Mesenchymal stem cell (in vitro differentiated cells and primary cell): Measurements from ENCODE around the gene DPF3.

Experiments
- DNase-seq: peaks from one replicate; pipeline ENCODE4 v3.0.0-alpha.2; 2013
- H2AFZ ChIP-seq: one replicate; pipeline ENCODE4 v1.6.1; 2013; ENCODE audit warnings: low read depth, mild to moderate bottlenecking, control low read depth, inconsistent platforms, low read length, moderate library complexity
- H2AK5ac ChIP-seq: 2 replicates; pipeline ENCODE4 v1.6.1; 2013; ENCODE audit warnings: low read length, moderate library complexity, mild to moderate bottlenecking, inconsistent platforms; ENCODE audit not compliant: severe bottlenecking
- H2BK120ac ChIP-seq: one replicate; pipeline ENCODE4 v1.6.1; 2013; ENCODE audit warnings: low read depth, mild to moderate bottlenecking, inconsistent platforms, low read length, moderate library complexity
- H2BK12ac ChIP-seq, 2 experiments: one replicate each; pipeline ENCODE4 v1.6.1; 2013; ENCODE audit warnings: inconsistent platforms in 2 of 2, low read length in 2 of 2, mild to moderate bottlenecking in 2 of 2, moderate library complexity in 2 of 2, control low read depth in 1 of 2
- H2BK15ac ChIP-seq: one replicate; pipeline ENCODE4 v1.6.1; 2013; ENCODE audit warnings: mild to moderate bottlenecking, low read depth, inconsistent platforms; ENCODE audit not compliant: poor library complexity, severe bottlenecking
- H2BK5ac ChIP-seq: 2 replicates; pipeline ENCODE4 v1.6.1; 2013; ENCODE audit warnings: low read depth, mild to moderate bottlenecking, low read length, control low read depth, inconsistent platforms; ENCODE audit not compliant: poor library complexity, severe bottlenecking
- H3K14ac ChIP-seq, 2 experiments: one replicate each; pipeline ENCODE4 v1.6.1; 2013; ENCODE audit warnings: inconsistent platforms in 2 of 2, low read length in 2 of 2, control low read depth in 1 of 2, mild to moderate bottlenecking in 1 of 2, moderate library complexity in 1 of 2
- H3K18ac ChIP-seq, 2 experiments: one replicate each; pipeline ENCODE4 v1.6.1; 2013; ENCODE audit warnings: inconsistent platforms in 2 of 2, low read length in 2 of 2, control low read depth in 1 of 2, low read depth in 1 of 2, mild to moderate bottlenecking in 1 of 2
- H3K23ac ChIP-seq, 2 experiments: one replicate each; pipeline ENCODE4 v1.6.1; 2013; ENCODE audit warnings: inconsistent platforms in 2 of 2, low read length in 2 of 2, mild to moderate bottlenecking in 2 of 2, moderate library complexity in 2 of 2, control low read depth in 1 of 2
- H3K27ac ChIP-seq: 2 replicates; pipeline ENCODE4 v1.5.1; 2013; ENCODE audit warnings: mild to moderate bottlenecking, moderate library complexity, low read length, control low read depth, inconsistent platforms; ENCODE audit not compliant: poor library complexity, severe bottlenecking
- H3K27me3 ChIP-seq, 2 experiments: 2 replicates each; pipeline versions ENCODE4 v1.6.1 to v1.7.0; 2013; ENCODE audit warnings: low read length in 2 of 2, mild to moderate bottlenecking in 2 of 2, moderate library complexity in 2 of 2, control low read depth in 1 of 2, inconsistent platforms in 1 of 2; ENCODE audit not compliant: control insufficient read depth in 1 of 2, insufficient read depth in 1 of 2
- H3K36me3 ChIP-seq, 2 experiments: 2 replicates each; pipeline versions ENCODE4 v1.6.1 to v1.7.0; 2013; ENCODE audit warnings: low read length in 2 of 2, control low read depth in 1 of 2, inconsistent platforms in 1 of 2, low read depth in 1 of 2, mild to moderate bottlenecking in 1 of 2; ENCODE audit not compliant: insufficient read depth in 2 of 2, control insufficient read depth in 1 of 2
- H3K4ac ChIP-seq, 2 experiments: one replicate each; pipeline ENCODE4 v1.6.1; 2013; ENCODE audit warnings: inconsistent platforms in 2 of 2, low read length in 2 of 2, mild to moderate bottlenecking in 2 of 2, moderate library complexity in 2 of 2, control low read depth in 1 of 2, low read depth in 1 of 2
- H3K4me1 ChIP-seq: 2 replicates; pipeline ENCODE4 v1.6.1; 2013; ENCODE audit warnings: low read depth, low read length, control low read depth; ENCODE audit not compliant: control insufficient read depth, insufficient read depth
- H3K4me2 ChIP-seq: 2 replicates; pipeline ENCODE4 v1.6.1; 2013; ENCODE audit warnings: low read length, mild to moderate bottlenecking, inconsistent platforms; ENCODE audit not compliant: poor library complexity, severe bottlenecking
- H3K4me3 ChIP-seq, 2 experiments: 2 replicates each; pipeline versions ENCODE4 v1.5.1 to v1.7.0; 2013; ENCODE audit warnings: low read length in 2 of 2, mild to moderate bottlenecking in 2 of 2, control low read depth in 1 of 2, low read depth in 1 of 2; ENCODE audit not compliant: insufficient read depth in 1 of 2
- H3K79me1 ChIP-seq: replicated peaks from 2 replicates; pipeline ENCODE4 v1.6.1; 2013; ENCODE audit warnings: mild to moderate bottlenecking, control low read depth, low read length, inconsistent platforms; ENCODE audit not compliant: poor library complexity, severe bottlenecking
- H3K9ac ChIP-seq: 2 replicates; pipeline ENCODE4 v1.7.0; 2013; ENCODE audit warnings: mild to moderate bottlenecking, low read length, moderate library complexity
- H3K9me3 ChIP-seq: 2 replicates; pipeline ENCODE4 v1.7.0; 2013; ENCODE audit warnings: mild to moderate bottlenecking, low read length; ENCODE audit not compliant: control insufficient read depth
- H4K8ac ChIP-seq: one replicate; pipeline ENCODE4 v1.6.1; 2013; ENCODE audit warnings: inconsistent platforms, mild to moderate bottlenecking, low read length, moderate library complexity
- H4K91ac ChIP-seq: one replicate; pipeline ENCODE4 v1.6.1; 2013; ENCODE audit warnings: mild to moderate bottlenecking, low read length, inconsistent platforms
- WGBS: methylation state at CpG from one replicate; pipeline ENCODE4 v1.1.7; 2013; ENCODE audit warnings: mixed read lengths; 5-methylcytosine and 5-hydroxymethylcytosine counted together

Gene DPF3

GRCh38 chr14:72634691-72635616 is 258.9 kb downstream of the DPF3 start:
- DNase-seq = no peak
- Histone ChIP-seq H4K8ac (no peak overlapping the region), H2AK5ac (no peak overlapping the region), H3K4ac (no peak overlapping the region), H3K79me1 (no peaks in the 10 kb centered on the region), H3K14ac (no peak overlapping the region), H3K18ac (no peak overlapping the region), H2BK15ac (no peak overlapping the region), H3K36me3 (no peaks in the 10 kb centered on the region), H3K9ac (no peak overlapping the region), H2AFZ (no peak overlapping the region), H3K27me3 (no peaks in the 10 kb centered on the region), H3K4me1 (peaks cover 3% of the 10 kb centered on the region), H4K91ac (no peak overlapping the region), H3K4me2 (no peak overlapping the region), H3K23ac (no peak overlapping the region), H2BK5ac (no peak overlapping the region), H3K27ac (no peak overlapping the region), H3K9me3 (peaks cover 7% of the 10 kb centered on the region), H2BK120ac (no peak overlapping the region), H3K4me3 (no peak overlapping the region), H2BK12ac (peak overlapping the region in 1 of 2 experiments; percentile 35)
- 92% methylated on average over 3 of the region's 4 CpGs for WGBS

GRCh38 chr14:72633551-72633950 is 260.4 kb downstream of the DPF3 start:
- 88% methylated on average over 5 of the region's 5 CpGs for WGBS
- no peak overlapping the region for H3K27ac ChIP-seq
- H2BK15ac ChIP-seq = no peak overlapping the region
- H3K9me3 ChIP-seq = no peaks in the 10 kb centered on the region
- peaks cover 5% of the 10 kb centered on the region for H3K4me1 ChIP-seq
- H3K4ac ChIP-seq = no peak overlapping the region
- H3K9ac ChIP-seq = no peak overlapping the region
- no peak for DNase-seq
- no peak overlapping the region for H2BK12ac ChIP-seq
- H3K36me3 ChIP-seq = no peaks in the 10 kb centered on the region
- H2BK120ac ChIP-seq = no peak overlapping the region
- H3K79me1 ChIP-seq = no peaks in the 10 kb centered on the region
- H2AK5ac ChIP-seq = no peak overlapping the region
- H4K91ac ChIP-seq = no peak overlapping the region
- no peak overlapping the region for H4K8ac ChIP-seq
- H3K4me3 ChIP-seq = no peak overlapping the region
- no peaks in the 10 kb centered on the region for H3K27me3 ChIP-seq
- no peak overlapping the region for H3K23ac ChIP-seq
- H2AFZ ChIP-seq = no peak overlapping the region
- H3K18ac ChIP-seq = no peak overlapping the region
- no peak overlapping the region for H2BK5ac ChIP-seq
- H3K4me2 ChIP-seq = no peak overlapping the region
- no peak overlapping the region for H3K14ac ChIP-seq

DNA sequence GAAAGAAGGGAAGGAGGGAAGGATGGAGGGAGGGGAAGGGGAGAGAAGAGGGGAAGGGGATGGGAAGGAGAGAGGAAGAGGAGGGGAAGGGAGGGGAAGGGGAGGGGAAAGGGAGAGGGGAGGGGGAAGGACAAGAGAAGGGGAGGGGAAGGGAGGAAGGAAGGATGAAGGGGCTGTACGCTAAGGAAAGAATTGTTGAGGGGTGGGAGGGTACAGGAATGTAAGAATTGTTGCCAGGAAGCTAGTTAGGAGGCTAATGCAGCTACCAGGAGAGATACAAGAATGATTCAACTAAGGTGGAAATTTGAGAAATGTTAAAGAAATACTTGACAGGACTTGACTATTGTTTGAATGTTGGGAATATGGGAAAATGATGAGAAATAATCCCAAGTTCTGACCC is 261.2 kb downstream of the DPF3 start:
- Histone ChIP-seq H2BK120ac (no peak overlapping the region), H3K9me3 (no peaks in the 10 kb centered on the region), H3K4me2 (no peak overlapping the region), H3K4me1 (peaks cover 5% of the 10 kb centered on the region), H3K23ac (no peak overlapping the region), H3K36me3 (no peaks in the 10 kb centered on the region), H3K79me1 (no peaks in the 10 kb centered on the region), H4K8ac (no peak overlapping the region), H4K91ac (no peak overlapping the region), H2BK15ac (no peak overlapping the region), H3K27ac (no peak overlapping the region), H3K18ac (no peak overlapping the region), H2AFZ (no peak overlapping the region), H2AK5ac (no peak overlapping the region), H2BK12ac (no peak overlapping the region), H3K14ac (no peak overlapping the region), H3K4ac (no peak overlapping the region), H2BK5ac (no peak overlapping the region), H3K9ac (no peak overlapping the region), H3K4me3 (no peak overlapping the region), H3K27me3 (no peaks in the 10 kb centered on the region)
- no peak for DNase-seq
- WGBS = 65% methylated on average over 1 of the region's 1 CpG

DNA sequence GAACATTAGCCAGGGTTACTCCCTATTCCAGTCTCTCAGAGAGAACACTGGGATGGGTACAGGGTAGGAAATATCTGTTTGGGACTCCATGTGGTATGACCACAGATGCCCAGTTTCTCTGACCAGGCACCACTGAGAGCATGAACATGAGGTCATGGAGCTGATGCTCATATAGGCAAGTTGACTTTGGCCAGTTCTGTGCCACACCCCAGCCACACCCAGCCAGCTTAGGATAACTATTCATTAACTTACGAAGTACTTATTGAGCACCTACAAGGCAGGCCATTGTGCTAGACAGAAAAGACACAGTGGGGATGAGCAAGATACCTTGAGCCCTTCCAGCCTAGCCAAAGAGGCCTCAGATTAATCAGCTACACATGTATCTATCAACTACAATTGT is 262.5 kb downstream of the DPF3 start:
- Histone ChIP-seq H3K4me3 (no peak overlapping the region), H3K14ac (no peak overlapping the region), H2BK15ac (no peak overlapping the region), H2AFZ (no peak overlapping the region), H3K27ac (no peak overlapping the region), H3K36me3 (no peaks in the 10 kb centered on the region), H3K27me3 (no peaks in the 10 kb centered on the region), H3K18ac (no peak overlapping the region), H3K23ac (no peak overlapping the region), H3K4me2 (no peak overlapping the region), H3K9ac (no peak overlapping the region), H4K8ac (no peak overlapping the region), H3K9me3 (peaks cover 11% of the 10 kb centered on the region), H2BK120ac (no peak overlapping the region), H3K79me1 (no peaks in the 10 kb centered on the region), H3K4ac (no peak overlapping the region), H2AK5ac (no peak overlapping the region), H2BK5ac (no peak overlapping the region), H4K91ac (no peak overlapping the region), H2BK12ac (no peak overlapping the region), H3K4me1 (peaks cover 5% of the 10 kb centered on the region)
- no peak for DNase-seq
- 100% methylated on average over 1 of the region's 1 CpG for WGBS
